Raji (cell line): ENCODE results near the gene ZNF30.

ENCODE experiments used
- POLR2A ChIP-seq: IDR thresholded peaks from 2 replicates; pipeline ENCODE4 v1.6.1; 2011; ENCODE audit warnings: low read depth, low read length, control low read depth; ENCODE audit not compliant: insufficient read depth

ZNF30 gene

GRCh38 chr19:34976611-34977010 is 49.9 kb downstream of the ZNF30 start:
- no peak for TF ChIP-seq POLR2A

- no peak for TF ChIP-seq POLR2A
These were observed 53.3 kb downstream of the ZNF30 start for GRCh38 chr19:34979819-34980640.

DNA sequence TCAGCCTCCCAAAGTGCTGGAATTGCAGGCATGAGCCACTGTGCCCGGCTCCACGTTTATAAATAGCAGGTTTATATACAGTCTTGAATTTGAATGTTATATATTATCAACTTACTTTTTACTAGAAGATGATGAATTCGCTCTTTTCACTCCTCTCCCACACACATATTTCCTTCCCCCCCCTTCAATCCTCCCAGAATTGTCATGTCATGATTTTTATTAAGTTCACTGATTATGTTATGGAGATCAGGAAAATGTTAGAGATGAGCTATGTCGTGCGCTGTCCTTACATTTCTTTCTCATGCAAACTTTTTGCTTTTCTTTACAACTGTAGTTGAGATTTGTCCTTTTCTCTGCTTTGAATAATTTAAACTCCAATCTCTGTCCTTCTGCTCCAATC is 55.6 kb downstream of the ZNF30 start:
- no peak for TF ChIP-seq POLR2A

DNA sequence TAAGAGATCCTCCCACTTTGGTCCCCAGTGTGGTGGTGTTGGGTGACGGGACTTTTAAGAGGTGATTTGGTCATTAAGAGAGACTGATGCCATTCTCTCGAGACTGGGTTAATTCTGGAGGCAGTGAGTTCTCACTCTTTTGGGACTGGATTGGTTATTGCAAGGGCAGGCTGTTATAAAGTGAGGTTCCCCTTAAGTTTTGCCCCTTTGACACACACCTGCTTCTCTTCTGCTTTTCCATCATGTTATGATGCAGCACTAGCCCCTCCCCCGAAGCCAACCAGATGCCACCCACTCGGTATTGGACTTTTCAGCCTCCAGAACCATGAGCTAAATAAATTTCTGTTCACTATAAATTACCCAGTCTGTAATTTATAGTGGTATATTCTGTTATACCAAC is 57.1 kb downstream of the ZNF30 start:
- no peak for TF ChIP-seq POLR2A

GRCh38 chr19:34984287-34984686 is 57.6 kb downstream of the ZNF30 start:
- TF ChIP-seq POLR2A: no peak

GRCh38 chr19:34985249-34986022 is 58.7 kb downstream of the ZNF30 start:
- TF ChIP-seq POLR2A: no peak

DNA sequence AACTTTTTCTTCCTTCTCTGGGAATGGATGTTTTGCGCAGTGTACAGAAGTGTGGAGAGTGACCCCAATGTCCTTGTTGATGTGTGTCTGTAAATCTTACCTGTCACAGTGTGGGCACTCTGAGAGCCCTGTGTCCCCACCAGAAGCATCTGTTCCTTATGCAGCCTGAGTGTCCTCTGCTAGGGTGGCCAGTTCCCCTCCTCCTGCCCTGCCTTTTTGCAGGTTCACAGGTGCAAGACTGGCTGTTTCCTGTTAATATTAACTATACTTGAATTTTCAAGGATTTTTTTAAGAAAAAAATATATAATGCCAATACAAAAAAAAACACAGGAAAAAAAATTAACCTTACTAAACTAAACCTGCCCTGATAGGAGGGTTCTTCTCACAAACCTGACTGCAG is 61.4 kb downstream of the ZNF30 start:
- TF ChIP-seq POLR2A: no peak

DNA sequence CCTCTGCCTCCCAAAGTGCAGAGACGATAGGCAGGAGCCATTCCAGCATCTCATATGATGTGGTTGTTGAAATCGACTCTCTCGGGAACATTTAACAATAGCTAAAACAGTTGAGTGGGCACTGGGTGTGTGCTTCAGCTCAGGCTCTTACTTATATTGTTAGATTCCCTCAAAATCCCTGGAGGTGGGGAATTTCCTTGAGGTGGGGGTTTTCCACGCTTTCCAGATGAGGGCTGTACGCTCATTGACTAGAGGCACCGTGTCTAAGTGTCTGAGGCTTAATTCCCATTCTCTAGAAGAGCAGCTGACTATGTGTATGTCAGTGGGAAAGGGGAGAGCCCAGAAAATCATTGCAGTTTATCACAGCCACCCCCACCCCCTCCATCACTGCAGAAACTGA is 62.6 kb downstream of the ZNF30 start:
- no peak for TF ChIP-seq POLR2A

DNA sequence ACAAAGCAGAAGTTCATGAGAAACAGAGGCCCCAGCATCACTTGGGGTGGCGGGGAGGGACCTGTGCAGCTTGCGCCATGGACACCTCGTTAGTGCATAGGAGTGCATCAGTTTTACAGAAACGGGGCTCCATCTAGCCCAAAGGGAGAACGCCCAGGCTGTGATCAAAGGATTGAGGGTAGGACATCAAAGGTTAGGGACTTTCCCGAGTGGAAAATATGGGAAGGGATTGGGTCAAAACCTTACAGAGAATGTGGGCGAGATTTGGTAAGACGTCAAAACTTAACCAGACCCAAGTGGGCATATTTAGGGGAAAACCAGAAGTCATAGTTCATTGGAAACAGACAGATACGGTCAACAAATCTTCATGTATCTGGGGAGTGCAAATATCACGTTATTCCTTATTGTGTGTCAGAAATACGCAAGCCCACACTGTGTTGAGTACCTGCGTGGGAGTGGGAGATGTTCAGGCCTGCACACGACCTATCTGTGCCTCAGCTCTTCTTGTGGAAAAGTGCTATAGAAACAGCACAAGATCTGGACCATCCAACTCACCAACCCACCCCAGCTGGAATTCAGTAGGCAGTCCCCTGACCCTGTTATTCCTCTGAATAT is 64.0 kb downstream of the ZNF30 start:
- TF ChIP-seq POLR2A: no peak

- no peak for TF ChIP-seq POLR2A
These were observed 65.0 kb downstream of the ZNF30 start for GRCh38 chr19:34991542-34992333.

GRCh38 chr19:34994286-34994642 is 67.6 kb downstream of the ZNF30 start:
- no peak for TF ChIP-seq POLR2A
